GM12873 (cell line): Measurements from ENCODE around the gene TMEM164.

Experiments
- CTCF ChIP-seq: IDR thresholded peaks from 2 replicates; pipeline ENCODE4 v1.5.1; 2012; ENCODE audit warnings: low read depth, mild to moderate bottlenecking, moderate library complexity, low read length, control low read depth; ENCODE audit not compliant: insufficient read depth; ENCODE audit errors: missing control alignments

The TMEM164 gene

GRCh38 chrX:110086916-110087484 lies 84.1 kb downstream of the TMEM164 start:
- TF ChIP-seq CTCF: no peak

- TF ChIP-seq CTCF: no peak
Observed at GRCh38 chrX:110087485-110088356, 84.8 kb downstream of the TMEM164 start.

GRCh38 chrX:110089656-110090403 lies 86.9 kb downstream of the TMEM164 start:
- TF ChIP-seq CTCF: no peak

GRCh38 chrX:110097920-110098319 lies 95.0 kb downstream of the TMEM164 start:
- no peak for TF ChIP-seq CTCF

- no peak for TF ChIP-seq CTCF
Observed at GRCh38 chrX:110103344-110103743, 100.4 kb downstream of the TMEM164 start.

- no peak for TF ChIP-seq CTCF
Observed at GRCh38 chrX:110104078-110104477, 101.2 kb downstream of the TMEM164 start.

- no peak for TF ChIP-seq CTCF
Observed at GRCh38 chrX:110108381-110108821, 105.5 kb downstream of the TMEM164 start.
